ENCODE results near the gene PTEN.

GRCh38 chr10:87913156-87913921 lies 49.9 kb downstream of the PTEN start:
- TF ChIP-seq, protein P1, sequence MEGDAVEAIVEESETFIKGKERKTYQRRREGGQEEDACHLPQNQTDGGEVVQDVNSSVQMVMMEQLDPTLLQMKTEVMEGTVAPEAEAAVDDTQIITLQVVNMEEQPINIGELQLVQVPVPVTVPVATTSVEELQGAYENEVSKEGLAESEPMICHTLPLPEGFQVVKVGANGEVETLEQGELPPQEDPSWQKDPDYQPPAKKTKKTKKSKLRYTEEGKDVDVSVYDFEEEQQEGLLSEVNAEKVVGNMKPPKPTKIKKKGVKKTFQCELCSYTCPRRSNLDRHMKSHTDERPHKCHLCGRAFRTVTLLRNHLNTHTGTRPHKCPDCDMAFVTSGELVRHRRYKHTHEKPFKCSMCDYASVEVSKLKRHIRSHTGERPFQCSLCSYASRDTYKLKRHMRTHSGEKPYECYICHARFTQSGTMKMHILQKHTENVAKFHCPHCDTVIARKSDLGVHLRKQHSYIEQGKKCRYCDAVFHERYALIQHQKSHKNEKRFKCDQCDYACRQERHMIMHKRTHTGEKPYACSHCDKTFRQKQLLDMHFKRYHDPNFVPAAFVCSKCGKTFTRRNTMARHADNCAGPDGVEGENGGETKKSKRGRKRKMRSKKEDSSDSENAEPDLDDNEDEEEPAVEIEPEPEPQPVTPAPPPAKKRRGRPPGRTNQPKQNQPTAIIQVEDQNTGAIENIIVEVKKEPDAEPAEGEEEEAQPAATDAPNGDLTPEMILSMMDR (IDR thresholded peaks at IDR 0.05): no peak
- TF ChIP-seq ZFX (IDR thresholded peaks at IDR 0.05; ENCODE audit: borderline replicate concordance): no peak

Measured in 22Rv1 (cell line).